ENCODE data around the gene SOWAHD. TPM values are rescaled to one million over a fixed set of nuclear protein-coding genes. Genes with fewer than 3 reads are reported as not detected.

SOWAHD gene
- total and polyA plus RNA-seq, 2 experiments from 2014 or later: 3.8 to 5.1 TPM

- peaks cover 17% of the 10 kb centered on the region for H3K4me1 ChIP-seq (ENCODE audit: insufficient read depth)
- Mint-ChIP-seq H3K27me3 (ENCODE audit: insufficient read depth, low read depth, poor library complexity) (peaks cover 6% of the 10 kb centered on the region), H3K9me3 (no peaks in the 10 kb centered on the region), H3K4me3 (no peak overlapping the region; the same call in 2 of the 3 replicates), H3K4me1 (peaks cover 9% of the 10 kb centered on the region; the same call in 2 of the 3 replicates), H3K27ac (peak overlapping the region; percentile 86), H3K36me3 (ENCODE audit: low read depth) (peaks cover 75% of the 10 kb centered on the region)
- peak; percentile 65 for ATAC-seq
- DNase-seq (ENCODE audit: low spot score): peak; percentile 47
- peaks cover 12% of the 10 kb centered on the region; the same call in 1 of the 2 replicates for H3F3A ChIP-seq (replicated peaks; ENCODE audit: low read depth)
- H3K4me2 ChIP-seq: no peak overlapping the region
- H2AFZ ChIP-seq: no peak overlapping the region
- no peaks in the 10 kb centered on the region for H3K27me3 ChIP-seq (ENCODE audit: insufficient read depth)
- H4K20me1 ChIP-seq (replicated peaks; ENCODE audit: insufficient read depth): peaks cover 22% of the 10 kb centered on the region
- peaks cover 38% of the 10 kb centered on the region for H3K79me2 ChIP-seq (replicated peaks; ENCODE audit: insufficient read depth)
- peak; percentile 42 to 54 for TF ChIP-seq CTCF (conservative IDR thresholded peaks at IDR 0.05; ENCODE audit: low read depth in 2 of 2)
- no peak for TF ChIP-seq EZH2phosphoT487 (IDR thresholded peaks at IDR 0.05; ENCODE audit: unreplicated experiment)
- H3K4me3 ChIP-seq: no peak overlapping the region
- H3K9me2 ChIP-seq (ENCODE audit: insufficient read depth): no peaks in the 10 kb centered on the region
- H3K27ac ChIP-seq (ENCODE audit: low read depth): 0 out of 2 replicates have a peak overlapping the region, but pooled peaks have one; percentile 23
- peaks cover 15% of the 10 kb centered on the region for H3K36me3 ChIP-seq (ENCODE audit: insufficient read depth)
These were observed 26.5 kb downstream of the SOWAHD start for GRCh38 chrX:119784747-119785446.

- Mint-ChIP-seq H3K4me1 (peaks cover 9% of the 10 kb centered on the region; the same call in 2 of the 3 replicates), H3K9me3 (no peaks in the 10 kb centered on the region), H3K4me3 (peak overlapping the region; percentile 93), H3K27me3 (ENCODE audit: insufficient read depth, low read depth, poor library complexity) (no peaks in the 10 kb centered on the region), H3K27ac (peak overlapping the region; percentile 98), H3K36me3 (ENCODE audit: low read depth) (peaks cover 53% of the 10 kb centered on the region)
- peaks cover 27% of the 10 kb centered on the region for H4K20me1 ChIP-seq (replicated peaks; ENCODE audit: insufficient read depth)
- peaks cover 11% of the 10 kb centered on the region; the same call in 1 of the 2 replicates for H3K36me3 ChIP-seq (ENCODE audit: insufficient read depth)
- H3K4me3 ChIP-seq: peak overlapping the region; percentile 90
- H3F3A ChIP-seq (replicated peaks; ENCODE audit: low read depth): peaks cover 3% of the 10 kb centered on the region; the same call in 1 of the 2 replicates
- peak overlapping the region; percentile 93 for H3K4me2 ChIP-seq
- no peaks in the 10 kb centered on the region for H3K9me2 ChIP-seq (ENCODE audit: insufficient read depth)
- H3K27ac ChIP-seq (ENCODE audit: low read depth): peak overlapping the region; percentile 94
- peaks cover 17% of the 10 kb centered on the region for H3K4me1 ChIP-seq (ENCODE audit: insufficient read depth)
- peaks cover 53% of the 10 kb centered on the region for H3K79me2 ChIP-seq (replicated peaks; ENCODE audit: insufficient read depth)
- ATAC-seq (peak; percentile 20), DNase-seq (ENCODE audit: low spot score) (no peak)
- H2AFZ ChIP-seq: no peak overlapping the region
- no peaks in the 10 kb centered on the region for H3K27me3 ChIP-seq (ENCODE audit: insufficient read depth)
- TF ChIP-seq ETS1 (IDR thresholded peaks at IDR 0.05) (no peak), ZNF114 (CRISPR knock-in tag; IDR thresholded peaks at IDR 0.05) (no peak), EZH2phosphoT487 (IDR thresholded peaks at IDR 0.05; ENCODE audit: unreplicated experiment) (no peak), POLR2AphosphoS5 (IDR thresholded peaks at IDR 0.05; ENCODE audit: low read depth) (no peak), EZH2 (IDR thresholded peaks at IDR 0.05; ENCODE audit: low read depth, unreplicated experiment) (no peak)
- TF ChIP-seq, protein P1, sequence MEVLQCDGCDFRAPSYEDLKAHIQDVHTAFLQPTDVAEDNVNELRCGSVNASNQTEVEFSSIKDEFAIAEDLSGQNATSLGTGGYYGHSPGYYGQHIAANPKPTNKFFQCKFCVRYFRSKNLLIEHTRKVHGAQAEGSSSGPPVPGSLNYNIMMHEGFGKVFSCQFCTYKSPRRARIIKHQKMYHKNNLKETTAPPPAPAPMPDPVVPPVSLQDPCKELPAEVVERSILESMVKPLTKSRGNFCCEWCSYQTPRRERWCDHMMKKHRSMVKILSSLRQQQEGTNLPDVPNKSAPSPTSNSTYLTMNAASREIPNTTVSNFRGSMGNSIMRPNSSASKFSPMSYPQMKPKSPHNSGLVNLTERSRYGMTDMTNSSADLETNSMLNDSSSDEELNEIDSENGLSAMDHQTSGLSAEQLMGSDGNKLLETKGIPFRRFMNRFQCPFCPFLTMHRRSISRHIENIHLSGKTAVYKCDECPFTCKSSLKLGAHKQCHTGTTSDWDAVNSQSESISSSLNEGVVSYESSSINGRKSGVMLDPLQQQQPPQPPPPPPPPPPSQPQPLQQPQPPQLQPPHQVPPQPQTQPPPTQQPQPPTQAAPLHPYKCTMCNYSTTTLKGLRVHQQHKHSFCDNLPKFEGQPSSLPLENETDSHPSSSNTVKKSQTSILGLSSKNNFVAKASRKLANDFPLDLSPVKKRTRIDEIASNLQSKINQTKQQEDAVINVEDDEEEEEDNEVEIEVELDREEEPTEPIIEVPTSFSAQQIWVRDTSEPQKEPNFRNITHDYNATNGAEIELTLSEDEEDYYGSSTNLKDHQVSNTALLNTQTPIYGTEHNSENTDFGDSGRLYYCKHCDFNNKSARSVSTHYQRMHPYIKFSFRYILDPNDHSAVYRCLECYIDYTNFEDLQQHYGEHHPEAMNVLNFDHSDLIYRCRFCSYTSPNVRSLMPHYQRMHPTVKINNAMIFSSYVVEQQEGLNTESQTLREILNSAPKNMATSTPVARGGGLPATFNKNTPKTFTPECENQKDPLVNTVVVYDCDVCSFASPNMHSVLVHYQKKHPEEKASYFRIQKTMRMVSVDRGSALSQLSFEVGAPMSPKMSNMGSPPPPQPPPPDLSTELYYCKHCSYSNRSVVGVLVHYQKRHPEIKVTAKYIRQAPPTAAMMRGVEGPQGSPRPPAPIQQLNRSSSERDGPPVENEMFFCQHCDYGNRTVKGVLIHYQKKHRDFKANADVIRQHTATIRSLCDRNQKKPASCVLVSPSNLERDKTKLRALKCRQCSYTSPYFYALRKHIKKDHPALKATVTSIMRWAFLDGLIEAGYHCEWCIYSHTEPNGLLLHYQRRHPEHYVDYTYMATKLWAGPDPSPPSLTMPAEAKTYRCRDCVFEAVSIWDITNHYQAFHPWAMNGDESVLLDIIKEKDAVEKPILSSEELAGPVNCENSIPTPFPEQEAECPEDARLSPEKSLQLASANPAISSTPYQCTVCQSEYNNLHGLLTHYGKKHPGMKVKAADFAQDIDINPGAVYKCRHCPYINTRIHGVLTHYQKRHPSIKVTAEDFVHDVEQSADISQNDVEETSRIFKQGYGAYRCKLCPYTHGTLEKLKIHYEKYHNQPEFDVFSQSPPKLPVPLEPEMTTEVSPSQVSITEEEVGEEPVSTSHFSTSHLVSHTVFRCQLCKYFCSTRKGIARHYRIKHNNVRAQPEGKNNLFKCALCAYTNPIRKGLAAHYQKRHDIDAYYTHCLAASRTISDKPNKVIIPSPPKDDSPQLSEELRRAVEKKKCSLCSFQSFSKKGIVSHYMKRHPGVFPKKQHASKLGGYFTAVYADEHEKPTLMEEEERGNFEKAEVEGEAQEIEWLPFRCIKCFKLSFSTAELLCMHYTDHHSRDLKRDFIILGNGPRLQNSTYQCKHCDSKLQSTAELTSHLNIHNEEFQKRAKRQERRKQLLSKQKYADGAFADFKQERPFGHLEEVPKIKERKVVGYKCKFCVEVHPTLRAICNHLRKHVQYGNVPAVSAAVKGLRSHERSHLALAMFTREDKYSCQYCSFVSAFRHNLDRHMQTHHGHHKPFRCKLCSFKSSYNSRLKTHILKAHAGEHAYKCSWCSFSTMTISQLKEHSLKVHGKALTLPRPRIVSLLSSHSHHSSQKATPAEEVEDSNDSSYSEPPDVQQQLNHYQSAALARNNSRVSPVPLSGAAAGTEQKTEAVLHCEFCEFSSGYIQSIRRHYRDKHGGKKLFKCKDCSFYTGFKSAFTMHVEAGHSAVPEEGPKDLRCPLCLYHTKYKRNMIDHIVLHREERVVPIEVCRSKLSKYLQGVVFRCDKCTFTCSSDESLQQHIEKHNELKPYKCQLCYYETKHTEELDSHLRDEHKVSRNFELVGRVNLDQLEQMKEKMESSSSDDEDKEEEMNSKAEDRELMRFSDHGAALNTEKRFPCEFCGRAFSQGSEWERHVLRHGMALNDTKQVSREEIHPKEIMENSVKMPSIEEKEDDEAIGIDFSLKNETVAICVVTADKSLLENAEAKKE (CRISPR knock-in tag; IDR thresholded peaks at IDR 0.05): no peak
These were observed 32.6 kb downstream of the SOWAHD start for GRCh38 chrX:119790977-119791436.
